GM18858 (cell line): Measurements from ENCODE around the gene ARID3B.

Experiments
- ATAC-seq: cut with Tn5 transposase; IDR thresholded peaks from one replicate; pipeline ENCODE4 v1.9.1; 2021; ENCODE audit not compliant: unreplicated experiment

Gene ARID3B

GRCh38 chr15:74599156-74599555 is 58.1 kb downstream of the ARID3B start:
- ATAC-seq, result no peak

- ATAC-seq, result no peak
Measured at GRCh38 chr15:74603026-74603788, 62.2 kb downstream of the ARID3B start.

DNA sequence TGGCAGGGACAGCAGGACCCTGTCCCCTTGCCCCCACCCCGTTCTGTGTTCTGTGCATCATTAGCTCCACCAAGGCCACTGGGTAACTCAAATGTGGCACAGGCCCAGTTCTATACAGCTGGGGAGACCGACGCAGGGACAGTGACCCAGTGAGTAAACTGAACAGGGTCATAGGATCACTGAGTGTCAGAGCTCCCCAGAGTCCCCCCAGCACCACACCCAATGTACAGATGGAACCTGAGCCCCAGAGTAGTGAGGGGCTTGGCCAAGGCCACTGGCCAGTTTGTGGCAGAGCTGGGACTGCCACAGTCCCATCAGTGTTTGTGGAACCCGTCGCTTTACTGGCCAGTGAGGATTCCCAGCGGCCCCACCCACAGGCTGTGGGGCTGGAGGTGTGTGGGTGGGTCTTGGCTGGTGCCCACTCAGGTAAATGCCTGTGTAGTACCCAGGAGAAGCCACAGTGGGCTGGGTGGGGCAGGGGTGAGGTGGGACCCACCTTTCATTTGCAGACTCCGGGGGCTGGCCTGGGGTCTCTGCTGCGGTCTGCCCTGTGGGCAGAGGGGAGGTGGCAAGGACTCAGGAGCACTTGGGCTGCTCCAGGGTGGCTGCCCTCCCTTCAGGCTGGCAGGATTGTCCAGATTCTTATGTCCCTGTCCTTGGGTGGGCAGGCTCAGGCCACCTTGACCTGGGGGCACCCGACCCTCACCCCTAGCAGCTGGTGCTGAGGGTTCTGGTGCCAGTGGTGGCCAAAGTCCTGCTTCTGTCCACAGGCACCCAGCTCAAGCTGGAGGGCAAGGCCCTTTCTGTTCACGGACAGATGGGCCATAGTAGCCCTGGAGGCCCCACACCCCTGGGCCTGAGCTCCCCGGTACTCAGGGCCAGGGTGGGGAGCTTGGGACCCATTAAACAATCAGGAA is 63.0 kb downstream of the ARID3B start:
- ATAC-seq, result no peak

GRCh38 chr15:74604983-74605794 is 64.2 kb downstream of the ARID3B start:
- ATAC-seq, result no peak

DNA sequence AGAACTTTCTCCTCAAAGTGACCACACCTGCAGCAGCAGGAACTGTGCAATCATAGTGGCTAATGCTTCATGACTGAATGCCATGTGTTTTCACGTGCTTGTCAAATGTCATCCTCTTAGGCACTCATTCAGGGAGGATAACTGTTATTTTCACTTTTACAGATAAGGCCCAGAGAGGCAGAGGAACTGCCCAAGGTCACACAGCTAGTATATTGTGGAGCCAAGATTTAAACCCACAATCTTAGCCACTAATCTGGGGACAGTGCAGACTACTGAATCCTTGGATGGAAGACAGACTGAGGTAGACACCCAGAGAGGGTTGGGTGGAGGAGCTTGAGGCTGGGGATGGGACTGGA is 64.8 kb downstream of the ARID3B start:
- ATAC-seq, result no peak

DNA sequence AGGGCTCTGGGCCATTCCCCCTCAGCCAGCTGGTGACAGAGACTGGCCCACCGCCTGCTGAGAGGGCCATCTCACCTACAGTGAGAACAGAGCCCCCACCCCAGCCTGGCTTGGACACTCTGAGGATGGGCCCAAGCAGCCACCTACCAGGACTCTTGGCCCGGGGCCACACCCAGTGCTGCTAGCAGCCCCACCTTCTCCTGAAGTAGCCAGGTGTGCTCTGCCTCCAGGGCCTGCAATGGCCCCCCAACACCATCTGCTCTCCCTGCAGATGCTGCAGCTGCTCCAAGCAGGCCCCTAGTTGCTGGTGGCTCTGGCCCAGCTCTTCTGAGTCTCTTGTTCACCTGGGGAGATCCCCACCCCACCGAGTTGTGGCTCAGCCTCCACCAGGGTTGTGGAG is 67.8 kb downstream of the ARID3B start:
- no peak for ATAC-seq

- no peak for ATAC-seq
Measured at GRCh38 chr15:74609938-74610301, 68.9 kb downstream of the ARID3B start.

DNA sequence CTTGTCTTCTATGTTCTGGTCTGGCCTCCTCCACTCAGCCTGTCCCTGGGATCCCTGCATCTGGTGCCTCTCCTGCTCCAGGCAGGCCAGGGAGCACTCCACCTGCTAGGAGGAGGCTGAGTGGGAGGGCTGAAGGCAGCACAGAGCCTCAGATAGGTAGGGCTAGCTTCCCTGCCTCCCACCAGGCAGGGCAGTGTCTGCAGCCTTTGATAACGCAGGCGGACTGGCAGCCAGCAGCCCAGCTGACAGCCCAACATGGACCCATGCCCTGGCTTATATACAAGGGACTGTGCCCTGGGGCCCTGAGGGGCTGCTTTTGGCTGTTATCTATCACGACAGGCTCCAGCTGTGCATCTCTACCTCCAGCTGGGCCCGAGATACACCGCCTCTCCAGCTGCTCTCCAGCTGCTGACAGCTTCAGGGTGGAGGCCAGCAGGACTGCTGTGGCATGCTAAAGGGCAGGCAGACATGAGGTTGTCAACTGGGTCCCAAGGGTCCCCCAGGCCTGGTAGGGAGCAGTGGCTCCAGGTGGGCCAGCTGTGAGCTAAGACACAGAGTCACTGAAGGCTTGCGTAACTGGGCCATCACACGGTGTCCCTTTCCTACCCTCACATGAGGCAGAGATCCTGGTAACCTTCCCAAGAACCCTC is 69.4 kb downstream of the ARID3B start:
- ATAC-seq, result no peak

GRCh38 chr15:74611341-74611740 is 70.3 kb downstream of the ARID3B start:
- no peak for ATAC-seq

DNA sequence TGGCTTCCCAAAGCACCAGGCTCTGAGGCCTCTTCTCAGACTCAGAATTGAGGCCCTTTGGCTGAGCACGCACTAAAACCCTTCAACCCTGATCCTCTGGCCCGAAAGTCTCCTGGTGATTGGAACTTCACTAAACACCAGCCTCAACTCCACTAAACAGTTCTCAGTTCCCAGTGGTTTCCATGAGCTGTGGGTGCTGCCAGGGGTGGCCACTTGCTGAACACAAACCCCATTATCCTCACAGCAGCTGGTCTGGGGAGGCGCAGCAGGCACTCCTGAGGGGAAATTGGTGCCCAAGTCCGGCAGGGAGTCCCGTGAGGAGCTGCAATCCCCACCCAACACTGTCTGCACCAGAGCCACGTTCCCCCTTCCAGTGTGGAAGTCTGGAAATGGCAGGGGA is 70.8 kb downstream of the ARID3B start:
- ATAC-seq, result no peak

DNA sequence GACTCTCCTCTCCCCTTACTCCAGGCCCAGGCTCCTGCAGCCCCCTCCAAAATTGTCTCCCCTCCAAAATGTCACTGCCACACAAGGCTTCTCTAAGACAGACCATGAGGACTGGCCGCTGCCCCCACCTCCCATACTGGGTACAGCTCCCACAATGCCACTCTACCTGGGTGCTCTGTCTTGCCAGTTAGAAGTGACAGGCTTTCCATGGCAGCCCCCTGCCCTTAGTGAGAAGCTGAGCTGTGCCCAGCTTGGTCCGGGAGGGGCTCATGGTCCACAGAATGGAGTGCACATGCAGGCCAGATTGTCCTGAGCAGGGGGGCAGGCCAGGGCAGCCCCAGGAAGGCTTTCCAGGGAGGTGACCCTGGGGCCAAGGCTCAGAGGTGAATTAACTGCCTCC is 71.7 kb downstream of the ARID3B start:
- no peak for ATAC-seq

DNA sequence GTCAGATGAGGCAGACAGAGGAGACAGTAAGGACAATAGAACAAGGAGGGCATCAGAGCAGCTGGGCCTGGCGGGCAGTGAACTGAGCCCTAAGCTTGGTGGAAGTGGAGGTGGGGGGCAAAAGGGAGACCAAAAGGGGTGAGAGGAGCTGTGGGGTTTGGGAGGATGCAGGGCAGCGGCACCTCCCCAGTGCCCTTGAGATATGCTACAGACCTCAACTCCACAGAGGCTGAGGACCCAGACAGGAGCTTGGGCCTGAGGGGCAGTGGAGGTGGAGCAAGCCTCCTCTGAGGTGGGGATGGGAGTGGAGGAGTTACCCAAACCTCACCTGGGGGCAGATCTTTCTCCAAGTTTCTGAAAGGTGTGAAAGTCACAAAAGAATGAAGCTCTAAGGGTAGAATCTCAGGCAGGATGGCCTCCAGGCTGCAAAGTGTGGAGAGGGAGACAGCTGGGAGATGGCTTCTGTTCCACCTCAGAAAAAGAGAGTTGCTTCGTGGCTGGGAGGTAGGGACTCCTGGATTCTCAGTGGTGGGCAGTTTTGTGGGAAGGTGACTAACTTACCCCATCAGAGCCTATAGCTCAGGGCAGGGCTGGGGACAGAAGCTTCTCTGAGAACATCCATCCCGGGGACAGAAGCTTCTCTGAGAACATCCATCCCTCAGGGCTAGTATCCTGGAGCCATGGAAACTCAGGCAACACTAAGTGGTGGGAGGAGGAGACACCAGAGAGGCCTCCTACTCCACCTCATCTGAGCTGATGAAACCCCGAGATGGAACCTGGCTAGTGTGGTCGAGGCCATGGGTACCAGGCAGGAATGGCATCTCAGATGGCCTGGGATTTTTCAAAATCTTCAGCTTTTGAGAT is 72.3 kb downstream of the ARID3B start:
- no peak for ATAC-seq

- no peak for ATAC-seq
Measured at GRCh38 chr15:74613953-74614743, 73.1 kb downstream of the ARID3B start.

GRCh38 chr15:74614744-74615507 is 73.9 kb downstream of the ARID3B start:
- ATAC-seq, result peak; percentile 2

DNA sequence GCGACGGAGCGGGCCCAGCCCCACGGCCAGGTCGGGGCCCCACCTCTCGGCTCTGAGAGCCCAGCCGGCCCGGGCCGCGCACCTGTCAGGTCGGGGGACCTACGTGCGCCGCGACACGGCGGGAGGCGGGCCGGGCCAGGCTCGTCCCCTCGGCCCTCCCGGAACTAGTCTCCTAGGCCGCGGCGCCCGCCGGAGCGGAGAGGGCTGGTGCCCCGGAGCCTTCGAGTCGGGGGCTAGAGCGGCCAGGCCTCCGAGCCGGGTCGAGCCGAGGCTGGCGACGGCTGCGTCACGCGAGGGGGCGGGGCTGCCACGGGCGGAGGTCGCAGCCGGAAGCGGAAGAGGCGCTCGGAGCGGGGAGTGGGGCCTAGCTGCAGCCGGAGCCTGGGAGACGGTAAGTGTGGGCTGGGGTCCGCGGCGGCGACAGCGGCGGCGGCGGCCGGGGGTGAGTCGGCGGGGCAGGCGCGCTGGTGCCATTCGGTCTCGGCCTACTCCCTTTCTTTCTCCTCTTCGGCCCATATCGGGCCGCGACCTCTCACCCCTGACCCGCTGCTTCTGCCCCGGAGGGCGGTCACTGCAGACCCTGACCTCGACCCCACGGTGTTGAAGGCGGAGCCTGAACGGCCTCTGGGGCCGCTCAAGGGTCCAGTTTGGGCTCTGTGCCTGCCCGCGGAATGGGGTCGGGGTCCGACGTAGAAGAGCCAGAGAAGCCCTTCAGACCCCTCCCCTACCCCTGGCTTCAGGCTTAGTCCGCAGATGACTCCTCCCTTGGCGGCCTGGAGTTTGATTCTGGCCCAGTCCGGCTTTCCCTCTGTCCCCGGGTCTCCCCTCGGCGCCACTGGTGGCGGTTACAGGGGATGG is 74.7 kb downstream of the ARID3B start, which contains the start of gene CLK3:
Gene CLK3, plus strand, starts transcription at position 329 of the 858 bp plus-strand sequence. CDS start 3,361 bp downstream, outside the sequence.
- peak; percentile 73 for ATAC-seq

DNA sequence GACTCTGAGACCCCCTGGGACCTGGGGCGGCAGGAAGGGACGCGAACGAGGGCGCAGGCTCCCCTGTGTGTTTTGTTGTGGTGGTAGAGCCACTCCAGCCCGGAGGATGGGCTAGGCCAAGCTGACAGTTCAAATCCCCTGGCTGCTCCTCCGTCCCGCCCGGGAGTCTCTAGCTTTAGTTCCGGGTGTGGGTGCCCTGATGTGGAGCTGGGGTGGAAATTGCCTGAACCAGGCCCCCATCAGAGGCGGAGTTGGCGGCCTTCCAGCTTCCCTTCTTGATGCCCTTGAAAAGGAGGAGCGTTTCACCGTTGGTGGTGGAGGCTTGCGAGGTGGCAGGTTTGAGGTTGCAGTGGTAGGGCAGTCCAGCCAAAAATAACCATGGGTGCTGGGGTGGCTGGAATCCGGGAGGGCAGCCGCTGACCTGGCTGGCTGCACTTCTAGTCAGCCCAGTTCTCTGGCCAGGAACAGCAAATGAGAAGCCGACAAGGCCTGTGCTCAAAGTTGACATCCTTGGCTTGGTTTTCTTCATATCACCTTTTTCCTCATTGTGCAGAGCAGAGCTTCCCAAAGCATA is 75.4 kb downstream of the ARID3B start:
- ATAC-seq, result no peak

- no peak for ATAC-seq
Measured at GRCh38 chr15:74616996-74617395, 76.0 kb downstream of the ARID3B start.
